Inflammatory macrophage treated with lipopolysaccharide for 4 hours (primary cell): ENCODE data around the gene DKK3.

Source experiments
- DNase-seq: peaks from one replicate; pipeline ENCODE4 v3.0.0-alpha.2; 2020

Gene DKK3

GRCh38 chr11:11966354-11966741, 42.1 kb downstream of the DKK3 start:
- no peak for DNase-seq

- DNase-seq, result no peak
Measured at GRCh38 chr11:11965656-11966353, 42.6 kb downstream of the DKK3 start.

GRCh38 chr11:11965192-11965591, 43.2 kb downstream of the DKK3 start:
- DNase-seq, result no peak

GRCh38 chr11:11964774-11965150, 43.7 kb downstream of the DKK3 start:
- no peak for DNase-seq

- no peak for DNase-seq
Measured at GRCh38 chr11:11963842-11964773, 44.3 kb downstream of the DKK3 start.

- DNase-seq, result no peak
Measured at GRCh38 chr11:11963067-11963466, 45.4 kb downstream of the DKK3 start.

- no peak for DNase-seq
Measured at GRCh38 chr11:11961399-11962028, 46.9 kb downstream of the DKK3 start.

- no peak for DNase-seq
Measured at GRCh38 chr11:11960687-11961086, 47.7 kb downstream of the DKK3 start.

- DNase-seq, result no peak
Measured at GRCh38 chr11:11959601-11960000, 48.8 kb downstream of the DKK3 start.

- DNase-seq, result no peak
Measured at GRCh38 chr11:11958403-11959231, 49.8 kb downstream of the DKK3 start.

- no peak for DNase-seq
Measured at GRCh38 chr11:11956006-11956405, 52.4 kb downstream of the DKK3 start.

- no peak for DNase-seq
Measured at GRCh38 chr11:11952036-11952435, 56.4 kb downstream of the DKK3 start.

GRCh38 chr11:11949482-11949881, 58.9 kb downstream of the DKK3 start:
- DNase-seq, result no peak

- DNase-seq, result no peak
Measured at GRCh38 chr11:11948242-11948947, 60.0 kb downstream of the DKK3 start.

GRCh38 chr11:11947825-11948224, 60.6 kb downstream of the DKK3 start:
- DNase-seq, result no peak

- DNase-seq, result no peak
Measured at GRCh38 chr11:11946878-11947277, 61.5 kb downstream of the DKK3 start.

- no peak for DNase-seq
Measured at GRCh38 chr11:11946180-11946579, 62.2 kb downstream of the DKK3 start.

- DNase-seq, result no peak
Measured at GRCh38 chr11:11944444-11944843, 64.0 kb downstream of the DKK3 start.

- no peak for DNase-seq
Measured at GRCh38 chr11:11942668-11943067, 65.8 kb downstream of the DKK3 start.

GRCh38 chr11:11940551-11940950, 67.9 kb downstream of the DKK3 start:
- DNase-seq, result no peak

GRCh38 chr11:11937957-11938356, 70.5 kb downstream of the DKK3 start:
- DNase-seq, result no peak

- no peak for DNase-seq
Measured at GRCh38 chr11:11937433-11937832, 71.0 kb downstream of the DKK3 start.
